HepG2 (cell line): ENCODE results near the gene SHROOM2. TPM values are rescaled to one million over a fixed set of nuclear protein-coding genes. Genes with fewer than 3 reads are reported as not detected.

ENCODE experiments used
- ATAC-seq: fragments of 200-7000 bp; cut with Tn5 transposase; 3 replicates; pipeline ENCODE4 v1.9.1; 2020; ENCODE audit warnings: mild to moderate bottlenecking, moderate library complexity
- BruUV-seq: library from RNA; stranded (reverse); fragments of 400-500 nt; replicated peaks from 2 replicates; lab custom pipeline; 2021; lab: Mats Ljungman, UMichigan
- CTCF ChIA-PET: fragments of 300-600 bp; formaldehyde crosslinking; extraction: SDS; loops from one replicate; lab custom pipeline; 2021; ENCODE audit warnings: low total read pairs, inconsistent platforms, low intra/inter-chr PET ratio; lab: Yijun Ruan, JAX
- POLR2A ChIA-PET: fragments of 350-600 bp; sonication (Branson Sonifier 250); formaldehyde crosslinking; loops from one replicate; lab custom pipeline; 2020; ENCODE audit warnings: antibody characterized with exemption, inconsistent platforms; lab: Yijun Ruan, JAX
- DNase-seq: peaks from one replicate; pipeline ENCODE4 v3.0.0-alpha.2; 2015; ENCODE audit warnings: low spot score
- FAIRE-seq: peaks from 3 replicates; lab custom pipeline; 2011; peaks lifted over from hg19 to GRCh38; lab: Jason Lieb, UNC
- H2AFZ ChIP-seq: one replicate; pipeline ENCODE4 v1.6.1; 2011; ENCODE audit warnings: low read length, inconsistent platforms
- H3K27ac ChIP-seq: fragments of 300-600 bp; 3 replicates; pipeline ENCODE4 v1.8.0; 2011; ENCODE audit warnings: mixed run types, mild to moderate bottlenecking, mixed read lengths, low read length, inconsistent platforms; ENCODE audit not compliant: insufficient read depth; ENCODE audit errors: extremely low read length
- H3K27me3 ChIP-seq, 2 experiments: fragments of 200-600 bp in 1 of 2; 2 replicates in 1 of 2; 3 replicates in 1 of 2; pipeline versions ENCODE4 v1.6.0 to v1.8.0; 2011; ENCODE audit warnings: low read length in 2 of 2, mild to moderate bottlenecking in 2 of 2, moderate library complexity in 2 of 2, inconsistent platforms in 1 of 2; ENCODE audit not compliant: insufficient read depth in 2 of 2, control insufficient read depth in 1 of 2
- H3K36me3 ChIP-seq, 2 experiments: fragments of 200-600 bp in 1 of 2; replicated peaks in 1 of 2; 2 replicates in 1 of 2; 3 replicates in 1 of 2; pipeline versions ENCODE4 v1.5.1 to v1.8.0; 2011; ENCODE audit warnings: low read length in 2 of 2, inconsistent platforms in 1 of 2; ENCODE audit not compliant: insufficient read depth in 2 of 2, control insufficient read depth in 1 of 2
- H3K4me1 ChIP-seq: 2 replicates; pipeline ENCODE4 v1.5.1; 2012; ENCODE audit warnings: low read length, inconsistent platforms; ENCODE audit not compliant: insufficient read depth
- H3K4me2 ChIP-seq: 2 replicates; pipeline ENCODE4 v1.6.0; 2011; ENCODE audit warnings: low read depth, low read length, inconsistent platforms
- H3K4me3 ChIP-seq, 3 experiments: fragments of 200-600 bp in 1 of 3; sonication (generic), shearing (Covaris generic) in 1 of 3; replicated peaks in 1 of 3; 2 replicates each; pipeline ENCODE4 v1.5.1; 2011 to 2016; ENCODE audit warnings: low read length in 3 of 3, inconsistent platforms in 2 of 3, low read depth in 2 of 3, mild to moderate bottlenecking in 2 of 3, control low read depth in 1 of 3, mixed read lengths in 1 of 3; ENCODE audit not compliant: insufficient read depth in 1 of 3
- H3K79me2 ChIP-seq: one replicate; pipeline ENCODE4 v1.6.1; 2011; ENCODE audit warnings: low read length, inconsistent platforms; ENCODE audit not compliant: insufficient read depth
- H3K9ac ChIP-seq: 2 replicates; pipeline ENCODE4 v1.6.0; 2011; ENCODE audit warnings: mild to moderate bottlenecking, low read depth, low read length, inconsistent platforms; ENCODE audit not compliant: insufficient read depth
- H3K9me3 ChIP-seq: 2 replicates; pipeline ENCODE4 v1.5.1; 2012; ENCODE audit warnings: mild to moderate bottlenecking, low read length
- H4K20me1 ChIP-seq: 2 replicates; pipeline ENCODE4 v1.6.0; 2011; ENCODE audit warnings: inconsistent platforms, mild to moderate bottlenecking, low read length, moderate library complexity; ENCODE audit not compliant: insufficient read depth
- DRAP1 ChIP-seq: IDR thresholded peaks from 2 replicates; pipeline ENCODE4 v1.6.1; 2016; ENCODE audit warnings: missing genetic modification reagents, missing compliant biosample characterization
- JUNB ChIP-seq: sonication (generic); formaldehyde crosslinking; IDR thresholded peaks from 2 replicates; pipeline ENCODE4 v1.8.0; 2022; ENCODE audit warnings: missing genetic modification reagents, mild to moderate bottlenecking, borderline replicate concordance
- KLF11 ChIP-seq: IDR thresholded peaks from 2 replicates; pipeline ENCODE4 v1.6.1; 2016; ENCODE audit warnings: missing compliant biosample characterization
- MAX ChIP-seq: IDR thresholded peaks from 2 replicates; pipeline ENCODE4 v1.6.1; 2012; ENCODE audit warnings: inconsistent platforms
- RELA ChIP-seq: sonication (generic); formaldehyde crosslinking; IDR thresholded peaks from 2 replicates; pipeline ENCODE4 v1.4.0; 2020; ENCODE audit warnings: missing genetic modification reagents
- RFXANK ChIP-seq: IDR thresholded peaks from 2 replicates; pipeline ENCODE4 v1.6.1; 2016
- SOX13 ChIP-seq, 3 experiments: fragments of 450-650 bp in 1 of 3; sonication (generic) in 1 of 3; formaldehyde crosslinking in 1 of 3; IDR thresholded peaks in 2 of 3; conservative IDR thresholded peaks in 1 of 3; 2 replicates each; pipeline versions ENCODE4 v1.5.0 to v1.6.1; 2016 to 2020; ENCODE audit warnings: antibody characterized with exemption in 1 of 3, mild to moderate bottlenecking in 1 of 3, missing compliant biosample characterization in 1 of 3, missing genetic modification reagents in 1 of 3, moderate library complexity in 1 of 3
- SRSF1 ChIP-seq: fragments of 200-400 bp; formaldehyde crosslinking; optimal IDR thresholded peaks from 2 replicates; pipeline ENCODE3; 2017; ENCODE audit warnings: mild to moderate bottlenecking, low read depth, low read length, moderate library complexity
- TAF15 ChIP-seq: fragments of 200-400 bp; formaldehyde crosslinking; IDR thresholded peaks from one replicate; pipeline ENCODE4 v1.6.1; 2018; ENCODE audit warnings: mild to moderate bottlenecking, low read depth, low read length; ENCODE audit not compliant: poor library complexity, severe bottlenecking
- TFDP1 ChIP-seq: IDR thresholded peaks from 2 replicates; pipeline ENCODE4 v1.6.1; 2016; ENCODE audit warnings: missing compliant biosample characterization, missing genetic modification reagents, borderline replicate concordance
- ZFP82 ChIP-seq: sonication (generic); formaldehyde crosslinking; IDR thresholded peaks from 2 replicates; pipeline ENCODE4 v1.5.1; 2020; ENCODE audit warnings: mild to moderate bottlenecking, missing genetic modification reagents, borderline replicate concordance
- ZNF280B ChIP-seq: sonication (generic); formaldehyde crosslinking; IDR thresholded peaks from 2 replicates; pipeline ENCODE4 v1.5.0; 2020; ENCODE audit warnings: missing genetic modification reagents, mild to moderate bottlenecking, borderline replicate concordance
- ZNF326 ChIP-seq: sonication (generic); formaldehyde crosslinking; IDR thresholded peaks from 2 replicates; pipeline ENCODE4 v1.4.0; 2020; ENCODE audit warnings: missing genetic modification reagents, borderline replicate concordance
- ZNF430 ChIP-seq: sonication (generic); formaldehyde crosslinking; IDR thresholded peaks from 2 replicates; pipeline ENCODE4 v1.9.0; 2021; ENCODE audit warnings: mild to moderate bottlenecking, missing genetic modification reagents
- ZNF562 ChIP-seq: sonication (generic); formaldehyde crosslinking; IDR thresholded peaks from 2 replicates; pipeline ENCODE4 v1.8.0; 2022; ENCODE audit warnings: missing genetic modification reagents, borderline replicate concordance
- ZNF766 ChIP-seq: sonication (generic); formaldehyde crosslinking; IDR thresholded peaks from 2 replicates; pipeline ENCODE4 v1.5.0; 2020; ENCODE audit warnings: missing genetic modification reagents, borderline replicate concordance
- ZNF883 ChIP-seq: sonication (generic); formaldehyde crosslinking; IDR thresholded peaks from 2 replicates; pipeline ENCODE4 v1.5.1; 2020; ENCODE audit warnings: mild to moderate bottlenecking, missing genetic modification reagents; ENCODE audit errors: not compliant biosample characterization
- WGBS: methylation state at CpG from one replicate; pipeline ENCODE4 v1.1.6; 2017; ENCODE audit warnings: low lambda C conversion rate; 5-methylcytosine and 5-hydroxymethylcytosine counted together
- in situ Hi-C: cut with HindIII; loops from 2 replicates; pipeline ENCODE4 v1.10.0; 2017; ENCODE audit warnings: low pct_unique_long_range_greater_than_20kb; ENCODE audit not compliant: extremely low pct_ligation_motif_present
- intact Hi-C: fragments of 100-400 bp; cut with micrococcal nuclease; formaldehyde crosslinking; loops from one replicate; pipeline ENCODE4 v1.10.0; 2022; ENCODE audit not compliant: unreplicated experiment
- polyA plus RNA-seq, 8 experiments: library from polyadenylated mRNA; depleted of rRNA in 3 of 8; stranded (reverse) in 7 of 8; unstranded in 1 of 8; fragments of >200 nt; fragmentation: Illumina TruSeq in 4 of 8; extraction: Trizol in 4 of 8; gene quantifications; 2 replicates each; pipeline versions ENCODE4 v1.2.1 to v1.2.3, GENCODE V29; 2011 to 2016; ENCODE audit warnings: low read depth in 4 of 8, missing spikeins in 1 of 8, mixed read lengths in 1 of 8; ENCODE audit not compliant: insufficient read depth in 1 of 8
- total RNA-seq, 5 experiments: library from RNA; depleted of rRNA; stranded (reverse); fragments of >200 nt; fragmentation: Illumina TruSeq; extraction: Trizol; gene quantifications; 2 replicates each; pipeline ENCODE4 v1.2.3, GENCODE V29; 2016; ENCODE audit warnings: low read depth in 1 of 5

The SHROOM2 gene
- total and polyA plus RNA-seq, 2 of the 13 experiments (the other 11 are each of a cell fraction or from before 2014, with no cell fraction given): 0.92 to 1.4 TPM

GRCh38 chrX:9737363-9737762 is 48.9 kb upstream of the SHROOM2 start:
- no peaks in the 10 kb centered on the region for H4K20me1 ChIP-seq
- H3K27ac ChIP-seq: no peak overlapping the region
- DNase-seq (no peak), ATAC-seq (no peak), FAIRE-seq (no peak)
- intact Hi-C loops (no loop called here), in situ Hi-C loops (no loop called here)
- TF ChIP-seq ZFP82 (CRISPR knock-in tag): no peak
- TF ChIP-seq SRSF1: no peak
- TF ChIP-seq RELA (CRISPR knock-in tag): no peak
- no peak for TF ChIP-seq SOX13 (IDR thresholded peaks at IDR 0.05)
- no peak for TF ChIP-seq SOX13 (CRISPR knock-in tag; conservative IDR thresholded peaks at IDR 0.05 in 1 of 2, IDR thresholded peaks at IDR 0.05 in 1 of 2)
- TF ChIP-seq KLF11 (CRISPR knock-in tag): no peak
- POLR2A ChIA-PET: no interaction called here
- H2AFZ ChIP-seq: no peak overlapping the region
- H3K9ac ChIP-seq: no peak overlapping the region
- no peaks in the 10 kb centered on the region for H3K27me3 ChIP-seq
- WGBS: 75% methylated on average over 7 of the region's 7 CpGs
- H3K36me3 ChIP-seq: no peaks in the 10 kb centered on the region
- H3K79me2 ChIP-seq: no peaks in the 10 kb centered on the region
- BruUV-seq: no TSS peak
- H3K4me1 ChIP-seq: no peaks in the 10 kb centered on the region
- H3K4me2 ChIP-seq: no peak overlapping the region
- CTCF ChIA-PET: no interaction called here
- H3K9me3 ChIP-seq: no peaks in the 10 kb centered on the region
- no peak overlapping the region for H3K4me3 ChIP-seq

GRCh38 chrX:9738151-9738550 is 48.1 kb upstream of the SHROOM2 start:
- ChIA-PET POLR2A (no interaction called here), CTCF (no interaction called here)
- no peak for ATAC-seq
- Histone ChIP-seq H3K4me1 (no peaks in the 10 kb centered on the region), H3K9me3 (no peaks in the 10 kb centered on the region), H3K4me3 (no peak overlapping the region), H3K9ac (no peak overlapping the region), H3K27me3 (no peaks in the 10 kb centered on the region), H2AFZ (no peak overlapping the region), H3K79me2 (no peaks in the 10 kb centered on the region), H3K4me2 (no peak overlapping the region), H3K27ac (no peak overlapping the region), H3K36me3 (no peaks in the 10 kb centered on the region), H4K20me1 (no peaks in the 10 kb centered on the region)
- 65% methylated on average over 3 of the region's 3 CpGs for WGBS
- intact Hi-C loops (no loop called here), in situ Hi-C loops (no loop called here)
- no TSS peak for BruUV-seq
- no peak for DNase-seq
- no peak for FAIRE-seq
- TF ChIP-seq ZNF326 (CRISPR knock-in tag) (no peak), MAX (no peak), JUNB (CRISPR knock-in tag) (no peak), RFXANK (CRISPR knock-in tag) (no peak), TFDP1 (no peak), ZNF883 (CRISPR knock-in tag) (no peak), ZNF766 (CRISPR knock-in tag) (no peak), ZNF430 (CRISPR knock-in tag) (no peak), ZNF280B (no peak), TAF15 (no peak), DRAP1 (CRISPR knock-in tag) (no peak), ZNF562 (CRISPR knock-in tag) (no peak)
